B cell (primary cell): ENCODE results near the gene NFATC1. TPM values are rescaled to one million over a fixed set of nuclear protein-coding genes. Genes with fewer than 3 reads are reported as not detected.

Experiments used
- ATAC-seq: fragments of 200-7000 bp; cut with Tn5 transposase; one replicate; pipeline ENCODE4 v1.10.0; 2021; ENCODE audit warnings: low read depth, mild to moderate bottlenecking, moderate number of reproducible peaks, moderate library complexity
- CTCF ChIA-PET: fragments of 350-600 bp; sonication (Branson Sonifier 250); formaldehyde crosslinking; loops from one replicate; lab custom pipeline; 2021; ENCODE audit warnings: antibody characterized with exemption, inconsistent platforms; lab: Charles Lee
- POLR2A ChIA-PET: fragments of 350-600 bp; sonication (Branson Sonifier 250); formaldehyde crosslinking; loops from one replicate; lab custom pipeline; 2021; ENCODE audit warnings: antibody characterized with exemption; lab: Charles Lee
- DNase-seq: peaks from one replicate; pipeline ENCODE4 v3.0.0; 2013
- H2AFZ ChIP-seq: 2 replicates; pipeline ENCODE4 v1.6.1; 2012; ENCODE audit warnings: mild to moderate bottlenecking, low read depth, low read length; ENCODE audit not compliant: insufficient read depth, poor library complexity, severe bottlenecking
- H3K27ac ChIP-seq, 2 donors: 1 replicate in 1 of 2; 2 replicates in 1 of 2; pipeline ENCODE4 v1.5.1; 2012 to 2013; ENCODE audit warnings: low read length in 2 of 2, mild to moderate bottlenecking in 2 of 2, moderate library complexity in 1 of 2
- H3K27me3 ChIP-seq, 4 experiments: fragments of 200-600 bp in 1 of 4; sonication (generic) in 1 of 4; replicated peaks in 1 of 4; 1 replicate in 2 of 4; 2 replicates in 2 of 4; pipeline versions ENCODE4 v1.6.1 to v1.7.0; 2013 to 2016; ENCODE audit warnings: low read length in 3 of 4, mild to moderate bottlenecking in 2 of 4, mixed read lengths in 1 of 4, moderate library complexity in 1 of 4; ENCODE audit not compliant: insufficient read depth in 4 of 4, control insufficient read depth in 3 of 4; ENCODE audit errors: control extremely low read depth in 1 of 4
- H3K36me3 ChIP-seq, 2 experiments: replicated peaks in 1 of 2; 1 replicate in 1 of 2; 2 replicates in 1 of 2; pipeline versions ENCODE4 v1.6.1 to v1.7.1; 2013; ENCODE audit warnings: low read length in 1 of 2; ENCODE audit not compliant: insufficient read depth in 2 of 2, control insufficient read depth in 1 of 2; ENCODE audit errors: control extremely low read depth in 1 of 2, extremely low read depth in 1 of 2
- H3K4me1 ChIP-seq, 2 donors: fragments of 200-600 bp in 1 of 2; sonication (generic) in 1 of 2; 1 replicate in 1 of 2; 2 replicates in 1 of 2; pipeline versions ENCODE4 v1.5.1 to v1.6.1; 2013 to 2017; ENCODE audit warnings: low read length in 2 of 2; ENCODE audit not compliant: control insufficient read depth in 2 of 2, insufficient read depth in 2 of 2
- H3K4me2 ChIP-seq: replicated peaks from 2 replicates; pipeline ENCODE3; 2012; ENCODE audit warnings: mild to moderate bottlenecking, low read depth, low read length; ENCODE audit not compliant: poor library complexity, severe bottlenecking
- H3K4me3 ChIP-seq, 5 experiments: fragments of 200-600 bp in 1 of 5; sonication (generic) in 1 of 5; 1 replicate in 3 of 5; 2 replicates in 2 of 5; pipeline versions ENCODE4 v1.5.1 to v1.7.0; 2011 to 2016; ENCODE audit warnings: low read length in 4 of 5, mild to moderate bottlenecking in 4 of 5, low read depth in 2 of 5, control low read depth in 1 of 5, moderate library complexity in 1 of 5; ENCODE audit not compliant: insufficient read depth in 1 of 5; ENCODE audit errors: control extremely low read depth in 1 of 5, extremely low read depth in 1 of 5
- H3K79me2 ChIP-seq: fragments of 200-600 bp; sonication (generic); one replicate; pipeline ENCODE4 v1.6.0; 2016; ENCODE audit warnings: low read length; ENCODE audit not compliant: control insufficient read depth, insufficient read depth
- H3K9ac ChIP-seq: fragments of 200-600 bp; sonication (generic); 2 replicates; pipeline ENCODE4 v1.6.1; 2017; ENCODE audit warnings: mild to moderate bottlenecking, low read length, moderate library complexity
- H3K9me3 ChIP-seq, 3 donors: one replicate each; pipeline versions ENCODE4 v1.6.1 to v1.7.1; 2013; ENCODE audit warnings: low read length in 2 of 3; ENCODE audit not compliant: control insufficient read depth in 2 of 3, insufficient read depth in 1 of 3; ENCODE audit errors: control extremely low read depth in 1 of 3
- H4K20me1 ChIP-seq: 2 replicates; pipeline ENCODE4 v1.6.0; 2012; ENCODE audit warnings: mild to moderate bottlenecking, low read length; ENCODE audit not compliant: insufficient read depth, control insufficient read depth, poor library complexity, severe bottlenecking
- H3K27ac Mint-ChIP-seq: one replicate; pipeline ENCODE4 v1.8.0; 2021; ENCODE audit warnings: mixed read lengths
- H3K27me3 Mint-ChIP-seq: one replicate; pipeline ENCODE4 v1.8.0; 2021; ENCODE audit warnings: mixed read lengths
- H3K4me1 Mint-ChIP-seq: one replicate; pipeline ENCODE4 v1.8.0; 2021; ENCODE audit warnings: mixed read lengths
- H3K4me3 Mint-ChIP-seq: one replicate; pipeline ENCODE4 v1.8.0; 2021; ENCODE audit warnings: mixed read lengths
- H3K9me3 Mint-ChIP-seq: one replicate; pipeline ENCODE4 v1.8.0; 2022; ENCODE audit warnings: mixed read lengths; ENCODE audit not compliant: insufficient read depth
- CTCF ChIP-seq: fragments of 200-600 bp; IDR thresholded peaks from one replicate; pipeline ENCODE4 v1.8.0; 2022; ENCODE audit warnings: antibody characterized with exemption, mild to moderate bottlenecking
- EZH2 ChIP-seq: IDR thresholded peaks from 2 replicates; pipeline ENCODE4 v1.6.1; 2012; ENCODE audit warnings: borderline replicate concordance, low read depth, mild to moderate bottlenecking, moderate library complexity, low read length; ENCODE audit not compliant: insufficient read depth, poor library complexity, severe bottlenecking
- WGBS: methylation state at CpG from one replicate; pipeline ENCODE4 v1.1.5; 2013; ENCODE audit warnings: missing lambda C conversion rate; ENCODE audit not compliant: insufficient coverage; 5-methylcytosine and 5-hydroxymethylcytosine counted together
- intact Hi-C: fragments of 100-400 bp; cut with micrococcal nuclease; formaldehyde crosslinking; loops from one replicate; pipeline ENCODE4 v1.10.0; 2022
- polyA plus RNA-seq: library from polyadenylated mRNA; depleted of rRNA; stranded (reverse); fragments of >200 nt; gene quantifications from 2 replicates; pipeline ENCODE4 v1.2.3, GENCODE V29; 2012
- total RNA-seq, 2 donors: library from RNA; stranded (reverse); fragments of 120-200 nt in 1 of 2; gene quantifications; 1 replicate in 1 of 2; 2 replicates in 1 of 2; pipeline versions ENCODE4 v1.2.3 to v1.2.4, GENCODE V29; 2013 to 2022

Gene NFATC1
- total and polyA plus RNA-seq, 2 donors (not counting 1 experiment from before 2014, with no cell fraction given) = 32.2 to 108 TPM

GRCh38 chr18:79540161-79540903 lies 144.6 kb downstream of the NFATC1 start:
- Histone ChIP-seq H2AFZ (no peak overlapping the region), H3K4me3 (no peak overlapping the region), H3K4me2 (no peak overlapping the region), H3K4me1 (no peaks in the 10 kb centered on the region), H3K9ac (no peak overlapping the region), H3K79me2 (peaks cover 9% of the 10 kb centered on the region), H4K20me1 (no peaks in the 10 kb centered on the region), H3K27ac (no peak overlapping the region), H3K36me3 (no peaks in the 10 kb centered on the region), H3K9me3 (peaks cover 0 to 9% (median 0%) of the 10 kb centered on the region in 3 donors), H3K27me3 (no peaks in the 10 kb centered on the region)
- no peaks in the 10 kb centered on the region for H3K27me3 Mint-ChIP-seq
- TF ChIP-seq CTCF (no peak), EZH2 (no peak)
- H3K27ac Mint-ChIP-seq = no peak overlapping the region
- ChIA-PET POLR2A (no interaction called here), CTCF (no interaction called here)
- 98% methylated on average over 13 of the region's 16 CpGs for WGBS
- peaks cover 3% of the 10 kb centered on the region for H3K9me3 Mint-ChIP-seq
- H3K4me3 Mint-ChIP-seq = no peak overlapping the region
- H3K4me1 Mint-ChIP-seq = no peaks in the 10 kb centered on the region
- intact Hi-C loops = no loop called here
- DNase-seq (no peak), ATAC-seq (no peak)

- Histone ChIP-seq H3K4me3 (no peak overlapping the region), H3K36me3 (no peaks in the 10 kb centered on the region), H2AFZ (no peak overlapping the region), H3K27me3 (no peaks in the 10 kb centered on the region), H4K20me1 (no peaks in the 10 kb centered on the region), H3K9ac (no peak overlapping the region), H3K9me3 (peaks cover 0 to 9% (median 0%) of the 10 kb centered on the region in 3 donors), H3K4me2 (no peak overlapping the region), H3K27ac (no peak overlapping the region), H3K4me1 (no peaks in the 10 kb centered on the region), H3K79me2 (peaks cover 9% of the 10 kb centered on the region)
- intact Hi-C loops = no loop called here
- Mint-ChIP-seq H3K27me3 (no peaks in the 10 kb centered on the region), H3K4me1 (no peaks in the 10 kb centered on the region), H3K27ac (no peak overlapping the region), H3K9me3 (peaks cover 3% of the 10 kb centered on the region), H3K4me3 (no peak overlapping the region)
- ATAC-seq = no peak
- DNase-seq = no peak
- POLR2A ChIA-PET = no interaction called here
- CTCF ChIA-PET = no interaction called here
- WGBS = 97% methylated on average over 12 of the region's 12 CpGs
- TF ChIP-seq CTCF (no peak), EZH2 (no peak)
These were observed 145.2 kb downstream of the NFATC1 start for GRCh38 chr18:79540904-79541282.
